ENCODE data around the gene TLE5. TPM values are rescaled to one million over a fixed set of nuclear protein-coding genes. Genes with fewer than 3 reads are reported as not detected.
"Not testable (repeated sequence)": the region's sequence is repeated elsewhere in the genome, so short reads cannot be mapped to it uniquely, and the experiment has no call there.

Gene TLE5
- total RNA-seq, 2 experiments from 2014 or later: 508 to 583 TPM

DNA sequence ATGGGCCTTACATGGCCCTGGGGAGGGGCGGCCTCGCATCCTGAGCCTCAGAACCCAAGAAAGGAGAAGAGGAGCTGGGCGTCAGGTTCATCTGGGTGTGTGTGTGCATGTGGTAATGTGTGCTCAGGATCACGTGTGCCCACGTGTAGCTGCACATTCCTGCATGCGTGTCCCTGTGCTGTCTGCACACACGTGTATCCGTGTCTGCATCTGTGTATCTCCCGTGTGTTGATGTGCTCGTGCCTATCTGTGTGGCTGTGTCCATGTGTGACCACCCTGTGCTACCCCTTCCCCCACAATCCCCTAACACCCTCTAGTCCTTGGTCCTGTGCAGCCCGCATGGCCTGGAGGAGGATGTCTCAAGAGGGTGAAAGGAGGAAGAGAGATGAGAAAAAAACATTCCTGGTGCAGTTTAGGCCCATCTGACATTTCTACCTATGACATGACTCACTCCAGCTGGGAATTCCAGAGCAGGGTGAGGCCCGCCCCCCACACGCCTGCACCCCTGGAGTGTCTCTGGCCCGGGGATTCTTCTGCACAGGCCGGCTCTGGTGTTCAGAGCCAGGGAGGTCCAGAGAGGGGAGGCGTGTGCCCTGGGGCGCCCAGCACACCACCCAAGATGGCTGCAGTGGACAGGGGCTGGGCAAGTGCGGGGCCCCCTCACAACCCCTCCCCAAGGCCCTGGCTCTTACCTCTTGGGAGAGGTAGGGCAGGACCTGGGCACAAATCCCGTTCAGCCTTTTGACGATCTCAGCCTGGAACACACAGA, 7.1 kb downstream of the TLE5 start:
- CTCF ChIA-PET: interaction anchor here (1.0 kb wide), 1 partner anchor 19 kb away, joined by 3 read pairs; no protein-coding TSS in a partner anchor

DNA sequence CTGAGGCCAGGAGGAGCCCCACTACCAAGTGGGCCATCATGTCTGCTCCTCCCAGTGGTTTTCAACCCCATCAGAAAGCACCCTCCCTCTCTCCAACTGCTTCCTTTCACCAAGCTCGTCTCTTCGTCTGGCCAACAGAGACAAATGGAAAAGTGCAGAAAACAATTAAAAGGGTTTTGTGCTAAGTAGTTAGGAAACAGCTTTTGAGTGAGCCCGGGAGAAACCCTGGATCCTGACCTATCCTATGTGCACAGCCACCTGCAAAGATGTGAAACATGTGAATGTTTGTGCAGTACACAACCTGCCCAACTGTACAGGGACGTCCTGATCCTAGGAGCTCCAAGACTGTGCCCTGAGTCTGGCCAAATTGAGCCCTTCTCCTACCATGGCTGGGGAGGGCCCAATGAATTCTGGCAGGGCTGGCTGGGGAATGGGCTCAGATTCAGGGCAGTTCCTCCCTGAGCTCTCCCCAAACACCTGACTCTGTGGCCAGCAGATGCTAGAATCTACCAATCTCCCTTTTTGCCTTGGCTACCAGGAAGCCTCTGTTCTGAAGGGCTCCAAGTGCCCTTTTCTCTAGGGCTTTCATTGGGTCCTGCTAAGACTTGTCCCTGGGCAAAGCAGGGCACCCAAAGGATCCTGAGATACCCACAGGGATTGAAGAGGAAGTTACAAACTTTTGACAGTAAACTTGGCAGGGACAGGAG, 7.9 kb downstream of the TLE5 start:
- no peaks in the 10 kb centered on the region for H3K9me3 Mint-ChIP-seq (ENCODE audit: low read depth)
- no peak for ATAC-seq
- H3K27ac Mint-ChIP-seq: no peak overlapping the region
- peaks cover 11% of the 10 kb centered on the region for H3K4me1 Mint-ChIP-seq
- DNase-seq: no peak
- CTCF ChIA-PET: interaction anchor here (1.0 to 4.8 kb wide), 4 partner anchors 18 to 54 kb away, joined by 3 to 20 read pairs (median 6); no protein-coding TSS in a partner anchor
- H3K36me3 Mint-ChIP-seq: peaks cover 26% of the 10 kb centered on the region
- no peak overlapping the region for H3K4me3 Mint-ChIP-seq
- no peaks in the 10 kb centered on the region for H3K27me3 Mint-ChIP-seq

More for the DNA sequence above, 7.1 kb downstream of the TLE5 start:
- Mint-ChIP-seq H3K4me1 (peaks cover 18% of the 10 kb centered on the region), H3K9me3 (ENCODE audit: low read depth) (no peaks in the 10 kb centered on the region), H3K36me3 (peaks cover 33% of the 10 kb centered on the region), H3K27me3 (no peaks in the 10 kb centered on the region), H3K27ac (no peak overlapping the region), H3K4me3 (no peak overlapping the region)
- DNase-seq (no peak), ATAC-seq (no peak)

DNA sequence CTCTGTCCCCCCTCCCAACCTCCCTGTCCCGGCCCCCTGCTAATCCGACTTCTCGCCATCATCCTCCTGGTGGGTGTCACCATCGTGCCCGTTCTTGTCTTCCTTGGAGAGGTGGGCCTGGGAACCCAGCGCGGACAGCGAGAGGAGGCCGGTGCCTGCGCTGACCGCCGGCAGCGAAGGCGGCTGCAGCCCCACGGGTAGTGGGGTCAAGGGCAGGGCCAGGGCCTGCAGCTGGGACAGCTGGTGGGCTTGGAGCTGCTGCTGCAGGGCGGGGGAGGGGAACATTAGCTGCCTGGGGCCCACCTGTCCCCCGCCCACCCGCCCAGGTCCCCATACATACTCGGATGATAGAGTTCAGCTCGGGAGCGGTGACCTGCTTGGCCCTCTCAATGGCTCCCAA, 8.5 kb downstream of the TLE5 start:
- Mint-ChIP-seq H3K27ac (no peak overlapping the region), H3K27me3 (no peaks in the 10 kb centered on the region), H3K4me3 (no peak overlapping the region), H3K36me3 (peaks cover 25% of the 10 kb centered on the region), H3K9me3 (ENCODE audit: low read depth) (no peaks in the 10 kb centered on the region), H3K4me1 (peaks cover 9% of the 10 kb centered on the region)
- CTCF ChIA-PET: interaction anchor here (1.2 to 4.8 kb wide), 3 partner anchors 22 to 54 kb away, joined by 3 to 20 read pairs (median 8); no protein-coding TSS in a partner anchor
- ATAC-seq (no peak), DNase-seq (no peak)

DNA sequence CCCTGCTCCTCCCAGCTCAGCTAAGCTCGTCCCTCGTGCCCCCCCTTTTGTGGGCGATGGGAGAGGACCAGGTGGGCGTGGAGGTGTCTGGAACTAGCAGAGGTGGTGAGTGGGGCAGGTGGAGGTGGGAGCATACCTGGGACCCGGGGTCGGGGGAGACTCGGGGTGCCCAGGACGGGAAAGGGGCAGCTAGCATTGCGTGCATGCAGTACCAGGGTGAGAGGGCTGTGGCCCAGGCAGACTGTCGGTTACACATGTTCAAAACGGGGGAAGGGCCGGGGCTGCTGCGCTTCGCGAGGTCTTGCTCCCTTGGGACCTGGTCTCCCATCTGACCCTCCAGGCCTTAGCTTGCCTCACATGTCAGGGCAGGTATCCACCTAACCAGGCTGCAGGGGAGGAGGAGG, 9.1 kb downstream of the TLE5 start:
- Mint-ChIP-seq H3K9me3 (ENCODE audit: low read depth) (no peaks in the 10 kb centered on the region), H3K27me3 (no peaks in the 10 kb centered on the region), H3K27ac (no peak overlapping the region), H3K36me3 (peaks cover 22% of the 10 kb centered on the region), H3K4me1 (peaks cover 6% of the 10 kb centered on the region), H3K4me3 (no peak overlapping the region)
- ATAC-seq (no peak), DNase-seq (no peak)
- CTCF ChIA-PET: interaction anchor here (0.5 to 4.8 kb wide), 6 partner anchors 14 to 318 kb away, joined by 3 to 20 read pairs (median 4); no protein-coding TSS in a partner anchor

DNA sequence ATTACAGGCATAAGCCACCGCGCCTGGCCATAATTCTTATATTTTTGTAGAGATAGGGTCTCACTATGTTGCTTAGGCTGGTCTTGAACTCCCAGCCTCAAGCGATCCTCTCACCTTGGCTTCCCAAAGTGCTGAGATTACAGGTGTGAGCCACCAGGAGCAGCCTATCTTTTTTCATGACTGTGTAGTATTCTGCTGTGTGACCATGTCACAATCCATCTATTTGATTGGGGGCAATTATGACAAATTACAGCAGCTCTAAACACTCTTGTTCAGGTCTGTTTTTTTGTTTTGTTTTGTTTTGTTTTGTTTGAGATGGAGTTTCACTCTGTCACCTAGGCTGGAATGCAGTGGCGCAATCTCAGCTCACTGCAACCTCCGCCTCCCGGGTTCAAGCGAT, 12.3 kb downstream of the TLE5 start:
- H3K27me3 Mint-ChIP-seq; DNase-seq; H3K9me3 Mint-ChIP-seq (ENCODE audit: low read depth); H3K4me3 Mint-ChIP-seq; H3K27ac Mint-ChIP-seq; H3K4me1 Mint-ChIP-seq; H3K36me3 Mint-ChIP-seq; ATAC-seq: not testable (repeated sequence)
- CTCF ChIA-PET: interaction anchor here (4.8 kb wide), 1 partner anchor 54 kb away, joined by 20 read pairs; no protein-coding TSS in a partner anchor

DNA sequence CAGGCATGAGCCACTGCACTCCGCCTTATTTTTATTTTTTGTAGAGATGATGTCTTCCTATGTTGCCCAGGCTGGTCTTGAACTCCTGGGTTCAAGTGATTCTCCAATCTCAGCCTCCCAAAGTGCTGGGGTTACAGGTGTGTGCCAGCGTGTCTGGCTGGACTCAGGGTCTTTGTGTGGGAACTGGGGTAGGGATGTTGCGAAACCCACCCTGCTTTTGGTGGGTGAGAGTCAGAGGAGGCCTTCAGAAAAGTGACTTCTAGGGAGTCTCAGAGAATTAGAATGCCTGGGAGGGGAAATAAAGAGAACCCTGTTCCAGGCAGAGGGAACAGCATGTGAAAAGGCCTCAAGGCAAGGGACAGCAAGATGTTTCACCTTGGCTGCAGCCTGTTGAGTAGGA, 13.2 kb downstream of the TLE5 start:
- peaks cover 1% of the 10 kb centered on the region for H3K36me3 Mint-ChIP-seq
- H3K27ac Mint-ChIP-seq: no peak overlapping the region
- H3K4me3 Mint-ChIP-seq: no peak overlapping the region
- H3K9me3 Mint-ChIP-seq (ENCODE audit: low read depth): no peaks in the 10 kb centered on the region
- ATAC-seq: no peak
- H3K27me3 Mint-ChIP-seq: peaks cover 8% of the 10 kb centered on the region
- peaks cover 4% of the 10 kb centered on the region for H3K4me1 Mint-ChIP-seq
- CTCF ChIA-PET: no interaction called here
- no peak for DNase-seq

DNA sequence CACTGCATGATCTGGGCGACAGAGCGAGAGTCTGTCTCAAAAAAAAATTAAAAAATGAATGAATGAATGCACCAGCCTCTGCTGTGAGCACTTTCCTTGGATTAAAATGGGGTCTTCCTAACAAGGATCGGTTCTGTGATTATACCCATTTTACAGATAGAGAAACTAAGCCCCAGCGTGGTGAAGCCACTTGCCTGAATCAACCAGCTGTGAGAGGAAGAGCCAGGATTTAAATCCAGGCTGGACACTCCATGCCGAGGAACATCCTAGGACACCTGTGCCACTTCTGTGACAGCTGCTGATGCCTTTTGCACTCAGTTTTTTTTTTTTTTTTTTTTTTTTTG, 14.1 kb downstream of the TLE5 start:
- no peaks in the 10 kb centered on the region for H3K9me3 Mint-ChIP-seq (ENCODE audit: low read depth)
- CTCF ChIA-PET: interaction anchor here (0.7 kb wide), 1 partner anchor 86 kb away, joined by 3 read pairs; no protein-coding TSS in a partner anchor
- peaks cover 4% of the 10 kb centered on the region for H3K4me1 Mint-ChIP-seq
- H3K36me3 Mint-ChIP-seq: no peaks in the 10 kb centered on the region
- H3K27me3 Mint-ChIP-seq: peaks cover 8% of the 10 kb centered on the region
- no peak overlapping the region for H3K4me3 Mint-ChIP-seq
- H3K27ac Mint-ChIP-seq: no peak overlapping the region
- no peak for DNase-seq
- ATAC-seq: no peak

DNA sequence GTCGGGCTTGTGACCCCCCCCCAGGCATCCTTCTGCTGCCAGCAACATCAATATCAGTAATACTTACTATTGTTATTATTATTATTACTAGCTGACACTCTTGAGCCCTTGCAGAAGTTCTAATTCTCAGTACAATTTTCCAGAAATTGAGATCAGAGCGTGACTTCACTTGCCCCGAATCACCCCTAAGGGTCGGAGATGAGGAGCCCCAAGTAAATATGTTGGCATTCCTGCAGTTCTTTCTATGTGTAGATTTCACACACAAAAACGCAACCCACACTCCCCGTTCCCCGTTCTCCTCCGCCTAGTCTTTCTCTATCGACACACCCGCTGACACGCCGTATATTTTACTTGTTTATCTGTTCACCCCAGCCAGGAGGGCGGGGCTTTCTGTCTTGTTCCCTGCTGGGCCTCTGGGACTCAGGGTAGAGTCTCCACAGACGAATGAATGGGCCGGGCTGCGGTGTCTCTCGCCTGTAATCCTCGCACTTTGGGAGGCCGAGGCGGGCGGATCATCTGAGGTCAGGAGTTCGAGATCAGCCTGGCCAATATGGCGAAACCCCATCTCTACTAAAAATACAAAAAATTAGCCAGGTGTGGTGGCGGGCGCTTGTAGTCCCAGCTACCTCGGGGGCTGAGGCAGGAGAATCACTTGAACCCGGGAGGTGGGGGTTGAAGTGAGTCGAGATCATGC, 14.7 kb downstream of the TLE5 start:
- ATAC-seq: peak; percentile 73
- Mint-ChIP-seq H3K27ac (no peak overlapping the region), H3K36me3 (no peaks in the 10 kb centered on the region), H3K9me3 (ENCODE audit: low read depth) (no peaks in the 10 kb centered on the region), H3K4me3 (peak overlapping the region; percentile 59), H3K4me1 (peaks cover 4% of the 10 kb centered on the region), H3K27me3 (peaks cover 8% of the 10 kb centered on the region)
- CTCF ChIA-PET: interaction anchor here (0.7 kb wide), 1 partner anchor 85 kb away, joined by 3 read pairs; no protein-coding TSS in a partner anchor
- peak; percentile 59 for DNase-seq

DNA sequence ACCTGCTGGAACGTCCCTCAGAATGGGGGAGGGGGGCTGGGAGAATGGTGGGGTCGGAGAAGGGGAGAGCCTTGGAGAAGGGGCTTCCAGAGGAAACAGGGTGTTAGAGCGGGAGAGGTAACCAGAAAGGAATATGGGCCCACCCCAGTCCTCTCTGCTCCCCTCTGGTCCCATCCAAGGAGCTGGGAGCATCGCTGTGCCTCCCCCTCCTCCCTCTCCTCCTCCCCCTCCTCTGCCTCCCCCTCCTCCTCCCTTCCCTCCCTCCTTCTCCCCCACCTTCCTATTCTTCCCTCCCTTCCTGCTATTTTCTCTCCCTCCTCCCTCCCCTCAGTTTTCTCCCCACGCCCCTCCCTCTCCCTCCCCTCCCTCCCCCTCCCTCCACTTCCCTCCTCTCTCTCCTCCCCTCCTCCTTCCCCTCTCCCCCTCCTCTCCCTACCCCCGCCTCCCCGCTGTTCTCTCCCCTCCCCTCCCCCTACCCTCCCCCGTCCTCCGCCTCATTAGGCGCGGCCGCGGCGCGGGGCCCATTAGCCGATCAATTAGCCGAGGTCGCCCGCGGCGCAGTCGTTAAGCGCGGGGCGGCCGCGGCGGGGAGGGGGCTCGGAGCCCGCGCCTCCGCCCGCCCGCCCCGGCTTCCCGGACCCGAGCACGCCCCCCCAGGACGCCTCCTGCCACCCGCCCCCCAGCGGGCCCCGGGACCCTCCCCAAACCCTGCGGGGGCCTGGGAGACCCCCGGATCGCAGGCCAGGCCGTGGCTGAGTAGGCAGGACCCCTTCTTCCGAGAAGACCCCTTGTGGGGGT, 15.4 kb downstream of the TLE5 start:
- DNase-seq (no peak), ATAC-seq (no peak)
- Mint-ChIP-seq H3K4me3 (no peak overlapping the region), H3K9me3 (ENCODE audit: low read depth) (no peaks in the 10 kb centered on the region), H3K27me3 (peaks cover 8% of the 10 kb centered on the region), H3K27ac (no peak overlapping the region), H3K36me3 (no peaks in the 10 kb centered on the region), H3K4me1 (peaks cover 4% of the 10 kb centered on the region)
- CTCF ChIA-PET: no interaction called here

DNA sequence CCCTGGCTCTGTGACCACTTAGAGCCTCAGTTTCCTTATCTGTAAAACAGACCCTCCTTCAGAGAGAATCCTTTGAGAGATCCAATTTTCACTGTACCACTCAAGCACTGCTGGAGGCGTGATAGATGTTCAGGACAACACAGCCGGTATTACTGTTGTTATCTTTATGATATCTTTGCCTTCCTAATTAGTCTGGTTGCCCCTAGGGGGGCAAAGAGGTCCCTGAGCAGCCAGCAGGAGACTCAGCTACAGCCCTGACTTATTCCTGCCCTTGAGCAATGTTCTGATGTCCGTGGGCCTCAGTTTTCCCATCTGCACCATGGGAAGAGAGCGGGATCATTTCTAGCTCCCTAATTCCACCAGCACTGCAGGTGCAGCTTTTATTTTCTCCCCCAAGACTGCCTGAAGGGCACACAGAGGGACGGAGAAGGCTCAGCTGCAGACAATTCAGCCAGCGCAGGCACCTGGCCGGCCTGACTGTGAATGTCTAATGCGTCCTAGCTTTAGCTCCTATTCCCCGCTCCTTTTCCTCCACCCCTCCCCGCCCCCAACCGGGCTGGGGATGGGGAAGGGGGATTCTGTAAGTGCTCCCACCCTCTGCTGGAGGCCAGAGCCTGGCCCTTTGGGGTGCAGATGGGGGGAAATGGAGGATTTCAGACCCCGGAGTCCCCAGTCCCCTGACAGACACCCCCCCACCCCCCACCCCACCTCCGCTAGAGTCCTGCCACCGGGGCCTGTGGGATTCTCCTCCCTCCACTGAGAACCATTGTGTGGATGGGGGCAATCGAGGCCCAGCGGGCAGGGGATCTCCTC, 16.2 kb downstream of the TLE5 start:
- DNase-seq (no peak), ATAC-seq (no peak)
- Mint-ChIP-seq H3K4me1 (peaks cover 4% of the 10 kb centered on the region), H3K27ac (no peak overlapping the region), H3K27me3 (peaks cover 8% of the 10 kb centered on the region), H3K4me3 (no peak overlapping the region), H3K36me3 (no peaks in the 10 kb centered on the region), H3K9me3 (ENCODE audit: low read depth) (no peaks in the 10 kb centered on the region)
- CTCF ChIA-PET: interaction anchor here (0.7 kb wide), 1 partner anchor 96 kb away, joined by 3 read pairs; no protein-coding TSS in a partner anchor

DNA sequence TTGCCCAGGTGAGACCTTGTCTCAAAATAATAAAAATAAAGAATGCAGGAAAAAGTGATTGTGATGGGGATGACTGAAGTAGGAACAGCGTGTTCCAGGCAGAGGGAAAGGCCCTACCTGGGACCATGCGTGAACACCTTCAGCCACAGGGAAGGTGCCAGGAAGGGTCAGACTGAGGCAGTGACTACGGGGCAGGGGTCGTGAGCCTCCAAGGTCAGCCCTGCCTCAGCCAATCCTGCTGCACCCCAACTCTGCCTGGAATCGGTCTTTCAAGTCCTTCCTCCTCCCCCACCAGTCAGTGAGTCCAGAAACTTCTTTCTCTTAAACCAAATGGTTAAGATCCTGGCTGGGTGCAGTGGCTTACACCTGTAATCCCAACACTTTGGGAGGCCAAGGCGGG, 17.1 kb downstream of the TLE5 start:
- DNase-seq: no peak
- Mint-ChIP-seq H3K27me3 (peaks cover 8% of the 10 kb centered on the region), H3K36me3 (no peaks in the 10 kb centered on the region), H3K27ac (no peak overlapping the region), H3K9me3 (ENCODE audit: low read depth) (no peaks in the 10 kb centered on the region), H3K4me3 (no peak overlapping the region), H3K4me1 (peaks cover 4% of the 10 kb centered on the region)
- CTCF ChIA-PET: interaction anchor here (1.0 kb wide), 1 partner anchor 10 kb away, joined by 3 read pairs; no protein-coding TSS in a partner anchor
- ATAC-seq: no peak

DNA sequence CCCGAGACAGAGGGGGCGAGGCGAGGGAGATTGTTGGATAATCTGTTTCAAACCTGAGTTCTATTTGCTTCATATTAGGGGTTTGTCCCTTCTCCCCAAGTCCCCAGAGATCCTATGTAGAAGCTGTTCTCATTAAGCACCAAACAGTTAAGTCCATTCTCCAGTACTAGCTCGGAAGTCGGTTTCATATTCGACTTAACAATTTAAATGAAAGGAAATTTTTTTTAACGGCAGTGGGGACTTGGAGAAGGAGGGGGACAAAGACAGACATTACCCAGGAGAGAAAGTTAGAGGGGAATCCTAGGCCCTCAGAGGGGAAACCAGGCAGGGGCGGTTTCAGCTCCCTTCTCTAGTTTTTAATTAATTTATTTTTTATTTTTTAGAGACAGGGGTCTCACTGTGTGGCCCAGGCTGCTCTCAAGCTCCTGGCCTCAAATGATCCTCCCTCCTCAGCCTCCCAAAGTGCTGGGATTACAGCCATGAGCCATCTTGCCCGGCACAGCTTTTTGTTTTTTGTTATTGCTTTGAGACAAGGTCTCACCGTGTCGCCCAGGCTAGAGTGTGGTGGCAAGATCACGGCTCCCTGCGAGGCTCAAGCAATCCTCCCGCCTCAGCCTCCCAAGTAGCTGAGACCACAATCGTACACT, 19.6 kb downstream of the TLE5 start:
- no peaks in the 10 kb centered on the region for H3K36me3 Mint-ChIP-seq

More for the DNA sequence above, 19.6 kb downstream of the TLE5 start:
- peaks cover 3% of the 10 kb centered on the region for H3K4me1 Mint-ChIP-seq
- H3K27ac Mint-ChIP-seq: no peak overlapping the region
- ATAC-seq: no peak
- peaks cover 7% of the 10 kb centered on the region for H3K27me3 Mint-ChIP-seq
- no peaks in the 10 kb centered on the region for H3K9me3 Mint-ChIP-seq (ENCODE audit: low read depth)
- CTCF ChIA-PET: no interaction called here
- DNase-seq: no peak
- H3K4me3 Mint-ChIP-seq: no peak overlapping the region

Measured in activated CD8-positive, alpha-beta memory T cell treated with anti-CD3 and anti-CD28 coated beads, Interleukin-2, amount 10 ng/mL, durations not matched to agents 7 days and 5 days (primary cell).